ENCODE data around the gene FAM117A. TPM values are rescaled to one million over a fixed set of nuclear protein-coding genes. Genes with fewer than 3 reads are reported as not detected.

FAM117A gene
- total RNA-seq, 4 donors from 2014 or later = 13.3 to 33.0 (median 24.8) TPM

- H3K9me3 ChIP-seq = no peaks in the 10 kb centered on the region
- H3K36me3 ChIP-seq = no peaks in the 10 kb centered on the region
- peaks cover 49 to 71% (median 69%) of the 10 kb centered on the region in 4 donors for H3K4me1 ChIP-seq
- no peak for DNase-seq (ENCODE audit: extremely low spot score)
- H3K27ac ChIP-seq (replicated peaks in 1 of 4) = peak overlapping the region; percentile 80 to 84 (median 82)
- H3K4me3 ChIP-seq = no peak overlapping the region
- TF ChIP-seq EP300 (IDR thresholded peaks at IDR 0.05) = no peak
- no peak for TF ChIP-seq POLR2A (IDR thresholded peaks at IDR 0.05; ENCODE audit: low read depth)
- TF ChIP-seq POLR2AphosphoS5 (IDR thresholded peaks at IDR 0.05) = no peak
- TF ChIP-seq, protein P1, sequence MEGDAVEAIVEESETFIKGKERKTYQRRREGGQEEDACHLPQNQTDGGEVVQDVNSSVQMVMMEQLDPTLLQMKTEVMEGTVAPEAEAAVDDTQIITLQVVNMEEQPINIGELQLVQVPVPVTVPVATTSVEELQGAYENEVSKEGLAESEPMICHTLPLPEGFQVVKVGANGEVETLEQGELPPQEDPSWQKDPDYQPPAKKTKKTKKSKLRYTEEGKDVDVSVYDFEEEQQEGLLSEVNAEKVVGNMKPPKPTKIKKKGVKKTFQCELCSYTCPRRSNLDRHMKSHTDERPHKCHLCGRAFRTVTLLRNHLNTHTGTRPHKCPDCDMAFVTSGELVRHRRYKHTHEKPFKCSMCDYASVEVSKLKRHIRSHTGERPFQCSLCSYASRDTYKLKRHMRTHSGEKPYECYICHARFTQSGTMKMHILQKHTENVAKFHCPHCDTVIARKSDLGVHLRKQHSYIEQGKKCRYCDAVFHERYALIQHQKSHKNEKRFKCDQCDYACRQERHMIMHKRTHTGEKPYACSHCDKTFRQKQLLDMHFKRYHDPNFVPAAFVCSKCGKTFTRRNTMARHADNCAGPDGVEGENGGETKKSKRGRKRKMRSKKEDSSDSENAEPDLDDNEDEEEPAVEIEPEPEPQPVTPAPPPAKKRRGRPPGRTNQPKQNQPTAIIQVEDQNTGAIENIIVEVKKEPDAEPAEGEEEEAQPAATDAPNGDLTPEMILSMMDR (IDR thresholded peaks at IDR 0.05) = no peak
- WGBS = 40% methylated on average over 4 of the region's 4 CpGs
- H3K27me3 ChIP-seq = no peaks in the 10 kb centered on the region
- intact Hi-C loops (cut with DNase I) = no loop called here
Measured at GRCh38 chr17:49731435-49731831, 32.5 kb downstream of the FAM117A start.

DNA sequence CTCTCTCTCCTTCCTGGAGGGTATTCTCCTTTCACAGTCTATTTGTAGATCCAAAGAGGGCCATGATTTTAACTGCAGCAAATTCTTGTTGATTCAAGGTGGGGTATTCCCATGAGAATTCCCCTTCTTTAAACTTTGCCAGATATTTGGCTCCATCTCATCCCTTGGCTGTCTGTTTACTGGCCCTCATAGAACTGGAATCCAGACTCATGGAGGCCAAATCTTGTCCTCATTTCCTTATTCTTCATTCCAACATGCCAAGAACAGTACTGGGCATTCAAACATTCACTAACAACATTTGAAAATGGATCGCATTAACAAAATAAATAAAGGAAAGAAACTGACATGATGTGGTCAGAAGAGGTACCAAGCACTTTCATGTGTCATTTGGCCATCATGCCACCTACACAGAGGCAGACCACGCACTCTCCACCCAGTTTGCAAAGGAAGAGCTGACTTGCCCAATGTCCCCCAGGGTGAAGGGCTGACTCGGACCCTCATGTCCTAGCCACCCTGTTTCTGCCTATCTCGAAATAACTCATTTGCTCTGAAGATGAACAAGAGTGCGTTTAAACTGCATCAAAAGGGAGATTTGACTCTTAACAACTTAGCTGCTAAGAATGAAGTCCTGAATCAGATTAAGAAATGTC, 33.0 kb downstream of the FAM117A start:
- Histone ChIP-seq H3K4me3 (no peak overlapping the region), H3K4me1 (peaks cover 49 to 71% (median 69%) of the 10 kb centered on the region in 4 donors), H3K27ac (replicated peaks in 1 of 4) (peak overlapping the region; percentile 80 to 84 (median 82)), H3K27me3 (no peaks in the 10 kb centered on the region), H3K9me3 (no peaks in the 10 kb centered on the region), H3K36me3 (peaks cover 0 to 4% (median under 1%) of the 10 kb centered on the region in 4 donors)
- 35% methylated on average over 5 of the region's 5 CpGs for WGBS
- DNase-seq (ENCODE audit: extremely low spot score) = no peak
- intact Hi-C loops (cut with DNase I) = no loop called here
- TF ChIP-seq POLR2AphosphoS5 (IDR thresholded peaks at IDR 0.05) (no peak), EP300 (IDR thresholded peaks at IDR 0.05) (no peak), POLR2A (IDR thresholded peaks at IDR 0.05; ENCODE audit: low read depth) (no peak)
- TF ChIP-seq, protein P1 (IDR thresholded peaks at IDR 0.05) = no peak

DNA sequence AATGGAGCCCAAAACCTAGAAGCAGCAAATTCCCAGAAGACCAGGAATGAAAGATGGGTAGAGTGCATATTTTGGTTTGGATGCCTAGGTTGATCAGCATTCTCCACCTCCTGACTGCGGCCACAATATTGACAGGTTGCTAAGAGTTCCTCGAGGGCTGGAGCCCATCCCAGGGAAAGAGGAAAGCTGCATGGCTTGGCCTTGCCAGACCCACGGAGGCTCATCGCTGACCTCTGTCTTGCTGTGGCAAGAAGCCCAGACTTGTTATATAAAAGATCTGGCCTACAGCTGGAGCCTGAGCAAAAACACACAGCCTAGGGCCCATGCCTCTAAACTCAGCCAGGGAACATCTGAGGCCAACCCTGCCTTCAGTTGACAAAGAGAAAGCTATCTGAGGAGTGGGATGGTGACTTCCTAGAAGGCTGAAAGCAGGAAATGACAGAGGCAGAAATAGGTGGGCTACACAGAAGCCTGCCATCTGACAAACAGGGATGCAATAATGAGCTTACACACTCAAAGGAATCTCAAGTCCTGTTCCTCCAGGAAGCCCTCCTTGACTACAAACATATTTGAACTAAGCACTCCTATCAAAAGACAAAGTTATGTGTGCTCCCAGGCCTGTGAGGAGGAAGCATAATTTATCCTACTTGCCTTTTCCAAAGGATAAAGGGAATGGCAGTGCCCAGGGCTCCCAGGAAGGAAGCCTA, 33.7 kb downstream of the FAM117A start:
- Histone ChIP-seq H3K4me1 (peaks cover 49 to 74% (median 71%) of the 10 kb centered on the region in 4 donors), H3K27ac (replicated peaks in 1 of 4) (peak overlapping the region; percentile 80 to 84 (median 82)), H3K27me3 (no peaks in the 10 kb centered on the region), H3K36me3 (peaks cover 0 to 5% (median 2%) of the 10 kb centered on the region in 4 donors), H3K9me3 (no peaks in the 10 kb centered on the region), H3K4me3 (no peak overlapping the region)
- TF ChIP-seq POLR2A (IDR thresholded peaks at IDR 0.05; ENCODE audit: low read depth) = no peak
- peak; percentile 74 to 88 for TF ChIP-seq POLR2AphosphoS5 (IDR thresholded peaks at IDR 0.05)
- DNase-seq (ENCODE audit: extremely low spot score) = peak; percentile 93
- intact Hi-C loops (cut with DNase I) = no loop called here
- 11% methylated on average over 4 of the region's 4 CpGs for WGBS

DNA sequence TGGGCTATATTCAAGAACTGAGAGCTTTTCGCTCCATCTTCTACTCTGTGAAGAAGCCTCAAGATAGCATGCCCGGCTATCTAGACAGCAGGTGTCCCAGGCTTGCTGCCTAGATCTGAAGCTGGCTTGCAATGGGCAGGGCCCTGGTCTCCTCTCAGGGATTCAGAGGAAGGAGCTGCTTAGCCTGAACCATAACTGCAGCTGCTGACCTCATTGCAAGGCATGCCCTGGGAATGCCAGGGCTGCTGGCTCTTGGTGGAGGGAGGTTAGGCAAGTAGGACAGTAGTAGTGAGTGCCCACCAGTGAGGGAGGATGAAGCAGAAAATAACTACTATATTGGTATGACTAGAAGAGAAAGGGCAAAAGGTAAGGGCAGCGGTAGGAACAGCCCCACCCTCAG, 34.9 kb downstream of the FAM117A start:
- WGBS = 90% methylated on average over 3 of the region's 3 CpGs
- H3K9me3 ChIP-seq = no peaks in the 10 kb centered on the region
- no peaks in the 10 kb centered on the region for H3K27me3 ChIP-seq
- peaks cover 0 to 5% (median 2%) of the 10 kb centered on the region in 4 donors for H3K36me3 ChIP-seq
- no peak for DNase-seq (ENCODE audit: extremely low spot score)
- intact Hi-C loops (cut with DNase I) = loop anchor here (5.0 kb wide), 1 partner anchor 33 kb away; the partner anchor contains the start of gene FAM117A
- peaks cover 58 to 84% (median 82%) of the 10 kb centered on the region in 4 donors for H3K4me1 ChIP-seq
- no peak overlapping the region for H3K4me3 ChIP-seq
- no peak for TF ChIP-seq EP300 (IDR thresholded peaks at IDR 0.05)
- peak in 1 of 2 donors; percentile 5 for TF ChIP-seq POLR2AphosphoS5 (IDR thresholded peaks at IDR 0.05)
- no peak for TF ChIP-seq POLR2A (IDR thresholded peaks at IDR 0.05; ENCODE audit: low read depth)
- TF ChIP-seq, protein P1 (IDR thresholded peaks at IDR 0.05) = no peak
- peak overlapping the region; percentile 80 to 84 (median 82) for H3K27ac ChIP-seq (replicated peaks in 1 of 4)

GRCh38 chr17:49728425-49728824, 35.5 kb downstream of the FAM117A start:
- WGBS = 89% methylated on average over 5 of the region's 5 CpGs
- H3K27me3 ChIP-seq = no peaks in the 10 kb centered on the region
- TF ChIP-seq POLR2AphosphoS5 (IDR thresholded peaks at IDR 0.05) (no peak), POLR2A (IDR thresholded peaks at IDR 0.05; ENCODE audit: low read depth) (no peak), EP300 (IDR thresholded peaks at IDR 0.05) (no peak)
- TF ChIP-seq, protein P1 (IDR thresholded peaks at IDR 0.05) = no peak
- H3K4me1 ChIP-seq = peaks cover 63 to 89% (median 86%) of the 10 kb centered on the region in 4 donors
- H3K27ac ChIP-seq (replicated peaks in 1 of 4) = peak overlapping the region in 3 of 4 donors; percentile 80 to 84 (median 82)
- H3K9me3 ChIP-seq = no peaks in the 10 kb centered on the region
- intact Hi-C loops (cut with DNase I) = loop anchor here (5.0 kb wide), 1 partner anchor 34 kb away; the partner anchor contains the start of gene FAM117A
- H3K36me3 ChIP-seq = peaks cover 0 to 5% (median 2%) of the 10 kb centered on the region in 4 donors
- H3K4me3 ChIP-seq = no peak overlapping the region
- no peak for DNase-seq (ENCODE audit: extremely low spot score)

Data from esophagus muscularis mucosa (tissue), 4 donors.